NB4 (cell line): ENCODE results near the gene RBFOX1.

ENCODE experiments used
- DNase-seq: peaks from one replicate; pipeline ENCODE4 v3.0.0; 2010; ENCODE audit warnings: low read depth
- H3K4me3 ChIP-seq: one replicate; pipeline ENCODE4 v1.5.1; 2011; ENCODE audit warnings: mild to moderate bottlenecking, low read depth, low read length, moderate library complexity
- CTCF ChIP-seq: IDR thresholded peaks from one replicate; pipeline ENCODE4 v1.5.1; 2012; ENCODE audit warnings: low read depth, low read length
- MAX ChIP-seq: IDR thresholded peaks from 2 replicates; pipeline ENCODE4 v1.6.1; 2011; ENCODE audit warnings: low read depth, low read length
- MYC ChIP-seq: IDR thresholded peaks from 2 replicates; pipeline ENCODE4 v1.6.1; 2011; ENCODE audit warnings: low read depth, low read length
- POLR2A ChIP-seq: IDR thresholded peaks from 2 replicates; pipeline ENCODE4 v1.6.1; 2011; ENCODE audit warnings: mild to moderate bottlenecking; ENCODE audit not compliant: insufficient read length; ENCODE audit errors: extremely low read depth

Gene RBFOX1

GRCh38 chr16:7303052-7303610 lies 29.5 kb upstream of the RBFOX1 start:
- H3K4me3 ChIP-seq, result no peak overlapping the region
- no peak for DNase-seq

GRCh38 chr16:7303660-7304200 lies 28.9 kb upstream of the RBFOX1 start:
- DNase-seq, result no peak
- H3K4me3 ChIP-seq, result no peak overlapping the region
- TF ChIP-seq MAX, result no peak
- TF ChIP-seq MYC, result no peak
- no peak for TF ChIP-seq CTCF
- no peak for TF ChIP-seq POLR2A

More at GRCh38 chr16:7303052-7303610, 29.5 kb upstream of the RBFOX1 start:
- TF ChIP-seq POLR2A, result no peak
- no peak for TF ChIP-seq CTCF
- no peak for TF ChIP-seq MYC
- no peak for TF ChIP-seq MAX

- TF ChIP-seq MAX (no peak), MYC (no peak), POLR2A (no peak), CTCF (no peak)
- DNase-seq, result no peak
- H3K4me3 ChIP-seq, result no peak overlapping the region
These were observed 28.4 kb upstream of the RBFOX1 start for GRCh38 chr16:7304279-7304678.

- no peak for DNase-seq
- TF ChIP-seq MYC (no peak), CTCF (no peak), MAX (no peak), POLR2A (no peak)
- H3K4me3 ChIP-seq, result no peak overlapping the region
These were observed 27.7 kb upstream of the RBFOX1 start for GRCh38 chr16:7304958-7305357.

- TF ChIP-seq CTCF (peak; percentile 54), POLR2A (no peak)
- peak; percentile 6 for DNase-seq
- no peak overlapping the region for H3K4me3 ChIP-seq
These were observed 19.5 kb upstream of the RBFOX1 start for GRCh38 chr16:7313170-7313569.

GRCh38 chr16:7314163-7314562 lies 18.5 kb upstream of the RBFOX1 start:
- no peak overlapping the region for H3K4me3 ChIP-seq
- TF ChIP-seq CTCF (no peak), MYC (no peak)
- DNase-seq, result no peak
